SU-DHL-6 (cell line): ENCODE results near the gene MDM2.

Experiments
- CTCF ChIP-seq: fragments of 200-600 bp; sonication (generic); IDR thresholded peaks from one replicate; pipeline ENCODE4 v1.5.1; 2017; ENCODE audit warnings: antibody characterized with exemption, mild to moderate bottlenecking, low read length, moderate library complexity; ENCODE audit not compliant: insufficient read depth, poor library complexity, severe bottlenecking
- EZH2phosphoT487 ChIP-seq: fragments of 200-600 bp; sonication (generic), shearing (Covaris generic); conservative IDR thresholded peaks from 2 replicates; pipeline ENCODE4 v1.6.1; 2018; ENCODE audit warnings: mild to moderate bottlenecking, antibody characterized with exemption, low read length, moderate library complexity, mixed read lengths

GRCh38 chr12:68796399-68796798 lies 11.6 kb upstream of the MDM2 start:
- TF ChIP-seq CTCF: no peak
- no peak for TF ChIP-seq EZH2phosphoT487
